Inflammatory macrophage (primary cell): ENCODE measurements around the gene ERN1.
A peak's percentile ranks its signal among the peaks of the same experiment; 100 is the strongest.

ENCODE experiments used
- DNase-seq, 2 donors: peaks; one replicate each; pipeline ENCODE4 v3.0.0-alpha.2; 2020 to 2022

ERN1 gene

GRCh38 chr17:64083093-64083492 is 46.9 kb downstream of the ERN1 start:
- DNase-seq: no peak

GRCh38 chr17:64081802-64082799 is 47.8 kb downstream of the ERN1 start:
- peak; percentile 36 to 48 for DNase-seq

GRCh38 chr17:64080174-64080618 is 49.7 kb downstream of the ERN1 start:
- DNase-seq: no peak

GRCh38 chr17:64077379-64077778 is 52.6 kb downstream of the ERN1 start:
- DNase-seq: peak; percentile 83 to 87

GRCh38 chr17:64075913-64076312 is 54.0 kb downstream of the ERN1 start:
- peak in 1 of 2 donors; percentile 30 for DNase-seq

GRCh38 chr17:64074704-64075426 is 55.1 kb downstream of the ERN1 start:
- DNase-seq: peak in 1 of 2 donors; percentile 81

- DNase-seq: peak; percentile 75 to 87
Measured at GRCh38 chr17:64073771-64074703, 55.9 kb downstream of the ERN1 start.

GRCh38 chr17:64071111-64071510 is 58.8 kb downstream of the ERN1 start:
- no peak for DNase-seq

- DNase-seq: no peak
Measured at GRCh38 chr17:64070213-64070612, 59.7 kb downstream of the ERN1 start.

- DNase-seq: no peak
Measured at GRCh38 chr17:64069143-64069542, 60.8 kb downstream of the ERN1 start.

GRCh38 chr17:64067657-64068056 is 62.3 kb downstream of the ERN1 start:
- DNase-seq: no peak

- no peak for DNase-seq
Measured at GRCh38 chr17:64066716-64067115, 63.2 kb downstream of the ERN1 start.

- no peak for DNase-seq
Measured at GRCh38 chr17:64065161-64065560, 64.8 kb downstream of the ERN1 start.

- no peak for DNase-seq
Measured at GRCh38 chr17:64064331-64064730, 65.6 kb downstream of the ERN1 start.

- peak in 1 of 2 donors; percentile 16 for DNase-seq
Measured at GRCh38 chr17:64063766-64064224, 66.1 kb downstream of the ERN1 start.

GRCh38 chr17:64063088-64063487 is 66.9 kb downstream of the ERN1 start:
- DNase-seq: peak in 1 of 2 donors; percentile 40

- peak; percentile 58 to 66 for DNase-seq
Measured at GRCh38 chr17:64061178-64061898, 68.6 kb downstream of the ERN1 start.

GRCh38 chr17:64060331-64060730 is 69.6 kb downstream of the ERN1 start:
- peak; percentile 24 to 49 for DNase-seq

- DNase-seq: no peak
Measured at GRCh38 chr17:64059756-64060155, 70.2 kb downstream of the ERN1 start.

GRCh38 chr17:64058621-64059020 is 71.3 kb downstream of the ERN1 start:
- DNase-seq: no peak

GRCh38 chr17:64057701-64058263 is 72.2 kb downstream of the ERN1 start:
- DNase-seq: no peak
